K562 (cell line): ENCODE measurements around the gene C16orf78.

Experiments used
- BCL6 ChIP-seq: fragments of 250-450 bp; sonication (Bioruptor Pico); IDR thresholded peaks from 2 replicates; pipeline ENCODE4 v1.4.0; 2020
- BRF1 ChIP-seq: IDR thresholded peaks from 3 replicates; pipeline ENCODE4 v1.6.1; 2011; ENCODE audit warnings: borderline replicate concordance, mild to moderate bottlenecking; ENCODE audit not compliant: insufficient read length; ENCODE audit errors: extremely low read depth
- CTCF ChIP-seq, 3 experiments: IDR thresholded peaks in 2 of 3; conservative IDR thresholded peaks in 1 of 3; 2 replicates each; pipeline ENCODE4 v1.5.1; 2011 to 2012; ENCODE audit warnings: low read length in 3 of 3, mild to moderate bottlenecking in 3 of 3, control low read depth in 2 of 3, improper control_type of control experiment in 1 of 3, inconsistent platforms in 1 of 3, low read depth in 1 of 3, mixed read lengths in 1 of 3, moderate library complexity in 1 of 3; ENCODE audit not compliant: insufficient read depth in 2 of 3
- DLX4 ChIP-seq: fragments of 250-450 bp; sonication (Bioruptor Pico); IDR thresholded peaks from 2 replicates; pipeline ENCODE4 v1.6.1; 2021; ENCODE audit warnings: mild to moderate bottlenecking
- POLR2A ChIP-seq: fragments of 450-650 bp; conservative IDR thresholded peaks from 2 replicates; pipeline ENCODE4 v1.6.1; 2016
- POLR3A ChIP-seq: IDR thresholded peaks from 2 replicates; pipeline ENCODE4 v1.6.1; 2011; ENCODE audit warnings: borderline replicate concordance, mild to moderate bottlenecking, moderate library complexity; ENCODE audit not compliant: insufficient read length, insufficient read depth; ENCODE audit errors: extremely low read depth
- TEAD2 ChIP-seq: fragments of 450-650 bp; IDR thresholded peaks from 2 replicates; pipeline ENCODE4 v1.6.1; 2016; ENCODE audit warnings: missing genetic modification characterization, control low read depth, missing compliant biosample characterization
- USF2 ChIP-seq: sonication (generic); formaldehyde crosslinking; IDR thresholded peaks from 2 replicates; pipeline ENCODE4 v1.5.0; 2020; ENCODE audit warnings: missing genetic modification reagents
- ZNF217 ChIP-seq: sonication (generic); formaldehyde crosslinking; IDR thresholded peaks from 2 replicates; pipeline ENCODE4 v1.8.0; 2022; ENCODE audit warnings: mild to moderate bottlenecking, missing genetic modification reagents

- TF ChIP-seq POLR3A (no peak), DLX4 (CRISPR knock-in tag) (no peak), BRF1 (no peak), ZNF217 (CRISPR knock-in tag) (no peak), TEAD2 (no peak), POLR2A (no peak), USF2 (CRISPR knock-in tag) (no peak), BCL6 (CRISPR knock-in tag) (no peak), CTCF (IDR thresholded peaks at IDR 0.05 in 2 of 3, conservative IDR thresholded peaks at IDR 0.05 in 1 of 3; ENCODE audit: insufficient read depth in 2 of 3, low read depth in 1 of 3, low read length in 3 of 3) (no peak)
Measured at GRCh38 chr16:49378816-49379215, 5.2 kb downstream of the C16orf78 start.
